OCI-LY7 (cell line): ENCODE measurements around the gene DCAF7. TPM values are rescaled to one million over a fixed set of nuclear protein-coding genes. Genes with fewer than 3 reads are reported as not detected.
A peak's percentile ranks its signal among the peaks of the same experiment; 100 is the strongest.

Source experiments
- BruUV-seq: library from RNA; stranded (reverse); fragments of 400-500 nt; replicated peaks from 2 replicates; lab custom pipeline; 2021; lab: Mats Ljungman, UMichigan
- CTCF ChIA-PET: fragments of 300-600 bp; sonication (Branson Sonifier 250); formaldehyde crosslinking; loops from one replicate; lab custom pipeline; 2022; ENCODE audit warnings: antibody characterized with exemption; ENCODE audit not compliant: unreplicated experiment; lab: Charles Lee
- POLR2A ChIA-PET: fragments of 300-600 bp; sonication (Branson Sonifier 250); formaldehyde crosslinking; loops from one replicate; lab custom pipeline; 2022; ENCODE audit warnings: antibody characterized with exemption; lab: Charles Lee
- DNase-seq: peaks from one replicate; pipeline ENCODE4 v3.0.0-alpha.2; 2015; ENCODE audit warnings: low spot score
- H2AFZ ChIP-seq: fragments of 200-600 bp; sonication (generic), shearing (Covaris generic); 2 replicates; pipeline ENCODE4 v1.6.1; 2014; ENCODE audit warnings: mild to moderate bottlenecking, antibody characterized with exemption, low read length, moderate library complexity
- H3K27ac ChIP-seq: fragments of 200-600 bp; sonication (generic); 2 replicates; pipeline ENCODE4 v1.5.1; 2014; ENCODE audit warnings: mixed run types, low read depth, mild to moderate bottlenecking, moderate library complexity, low read length, inconsistent platforms; ENCODE audit not compliant: poor library complexity, severe bottlenecking
- H3K36me3 ChIP-seq: fragments of 200-600 bp; sonication (generic); 2 replicates; pipeline ENCODE4 v1.6.1; 2014; ENCODE audit warnings: mild to moderate bottlenecking, antibody characterized with exemption, low read length, moderate library complexity, mixed read lengths; ENCODE audit not compliant: insufficient read depth
- H3K4me1 ChIP-seq: fragments of 200-600 bp; sonication (generic); 2 replicates; pipeline ENCODE4 v1.5.1; 2014; ENCODE audit warnings: mild to moderate bottlenecking, low read length; ENCODE audit not compliant: insufficient read depth, poor library complexity, severe bottlenecking
- H3K4me2 ChIP-seq: fragments of 200-600 bp; sonication (generic); 2 replicates; pipeline ENCODE4 v1.6.1; 2014; ENCODE audit warnings: mild to moderate bottlenecking, low read length
- H3K4me3 ChIP-seq: fragments of 200-600 bp; sonication (generic); 2 replicates; pipeline ENCODE4 v1.5.1; 2014; ENCODE audit warnings: mild to moderate bottlenecking, low read depth, low read length; ENCODE audit not compliant: poor library complexity, severe bottlenecking
- H3K79me2 ChIP-seq: fragments of 200-600 bp; sonication (generic); 2 replicates; pipeline ENCODE4 v1.6.1; 2016; ENCODE audit warnings: low read depth, mild to moderate bottlenecking, low read length, moderate library complexity, mixed read lengths; ENCODE audit not compliant: insufficient read depth
- H3K9me2 ChIP-seq: fragments of 200-600 bp; sonication (generic); 2 replicates; pipeline ENCODE4 v1.6.1; 2016; ENCODE audit warnings: mild to moderate bottlenecking, low read length, mixed read lengths; ENCODE audit not compliant: insufficient read depth
- H3K9me3 ChIP-seq: fragments of 200-600 bp; sonication (generic); 2 replicates; pipeline ENCODE4 v1.6.1; 2014; ENCODE audit warnings: mild to moderate bottlenecking, mixed run types, low read length, mixed read lengths
- H4K20me1 ChIP-seq: fragments of 200-600 bp; sonication (generic); 2 replicates; pipeline ENCODE4 v1.6.1; 2014; ENCODE audit warnings: mild to moderate bottlenecking, antibody characterized with exemption, low read length, moderate library complexity, mixed read lengths; ENCODE audit not compliant: insufficient read depth
- CTCF ChIP-seq: fragments of 200-600 bp; sonication (generic); conservative IDR thresholded peaks from 2 replicates; pipeline ENCODE4 v1.5.1; 2014; ENCODE audit warnings: mild to moderate bottlenecking, antibody characterized with exemption, low read length, moderate library complexity, mixed read lengths
- EZH2phosphoT487 ChIP-seq: fragments of 200-600 bp; sonication (generic); IDR thresholded peaks from 2 replicates; pipeline ENCODE4 v1.6.1; 2018; ENCODE audit warnings: low read depth, borderline replicate concordance, mild to moderate bottlenecking, mixed run types, antibody characterized with exemption, low read length, moderate library complexity, mixed read lengths
- intact Hi-C: fragments of 100-400 bp; cut with micrococcal nuclease; formaldehyde crosslinking; loops from one replicate; pipeline ENCODE4 v1.10.0; 2022; ENCODE audit not compliant: unreplicated experiment
- total RNA-seq, 2 experiments: library from RNA; depleted of rRNA in 1 of 2; stranded (reverse); fragments of >200 nt in 1 of 2; shearing (Covaris generic) in 1 of 2; gene quantifications; 2 replicates each; pipeline ENCODE4 v1.2.3, GENCODE V29; 2014 to 2022

DCAF7 gene
- total RNA-seq, 2 experiments from 2014 or later: 46.4 to 121 TPM

GRCh38 chr17:63573634-63574033 lies 23.4 kb downstream of the DCAF7 start:
- H4K20me1 ChIP-seq: no peaks in the 10 kb centered on the region; the same call in 1 of the 2 replicates
- intact Hi-C loops: no loop called here
- DNase-seq: no peak
- TF ChIP-seq CTCF (peak; percentile 22; the same call in 1 of the 2 replicates), EZH2phosphoT487 (no peak)
- ChIA-PET CTCF (no interaction called here), POLR2A (interaction anchor here (1.2 kb wide), 1 partner anchor 129 kb away, joined by 3 read pairs; no protein-coding TSS in a partner anchor)
- no peaks in the 10 kb centered on the region for H3K9me3 ChIP-seq
- H3K79me2 ChIP-seq: peaks cover 59% of the 10 kb centered on the region
- BruUV-seq: no TSS peak
- H3K36me3 ChIP-seq: peaks cover 42% of the 10 kb centered on the region
- H3K4me3 ChIP-seq: no peak overlapping the region
- no peaks in the 10 kb centered on the region for H3K4me1 ChIP-seq
- H3K9me2 ChIP-seq: no peaks in the 10 kb centered on the region
- no peak overlapping the region for H2AFZ ChIP-seq
- no peak overlapping the region for H3K27ac ChIP-seq
- H3K4me2 ChIP-seq: no peak overlapping the region

GRCh38 chr17:63578027-63578768 lies 27.9 kb downstream of the DCAF7 start:
- no peaks in the 10 kb centered on the region for H4K20me1 ChIP-seq
- CTCF ChIA-PET: no interaction called here
- POLR2A ChIA-PET: no interaction called here
- H3K27ac ChIP-seq: no peak overlapping the region
- no peaks in the 10 kb centered on the region for H3K4me1 ChIP-seq
- TF ChIP-seq CTCF (no peak), EZH2phosphoT487 (no peak)
- no TSS peak for BruUV-seq
- no peaks in the 10 kb centered on the region for H3K9me2 ChIP-seq
- no peak overlapping the region for H3K4me2 ChIP-seq
- peaks cover 55% of the 10 kb centered on the region for H3K36me3 ChIP-seq
- intact Hi-C loops: no loop called here
- no peak overlapping the region for H2AFZ ChIP-seq
- no peak overlapping the region for H3K4me3 ChIP-seq
- no peaks in the 10 kb centered on the region for H3K9me3 ChIP-seq
- no peak for DNase-seq
- H3K79me2 ChIP-seq: peaks cover 20% of the 10 kb centered on the region; the same call in 1 of the 2 replicates

GRCh38 chr17:63578769-63579111 lies 28.5 kb downstream of the DCAF7 start:
- Histone ChIP-seq H3K4me3 (no peak overlapping the region), H3K9me3 (no peaks in the 10 kb centered on the region), H3K9me2 (no peaks in the 10 kb centered on the region), H3K36me3 (peaks cover 59% of the 10 kb centered on the region), H3K4me1 (no peaks in the 10 kb centered on the region), H3K27ac (no peak overlapping the region), H3K4me2 (no peak overlapping the region), H4K20me1 (no peaks in the 10 kb centered on the region), H3K79me2 (peaks cover 16% of the 10 kb centered on the region; the same call in 1 of the 2 replicates), H2AFZ (no peak overlapping the region)
- ChIA-PET POLR2A (interaction anchor here (1.0 kb wide), 1 partner anchor 9 kb away, joined by 4 read pairs; no protein-coding TSS in a partner anchor), CTCF (no interaction called here)
- intact Hi-C loops: no loop called here
- no TSS peak for BruUV-seq
- DNase-seq: no peak
- no peak for TF ChIP-seq EZH2phosphoT487
- no peak for TF ChIP-seq CTCF
